HEK293T (cell line): ENCODE measurements around the gene RPH3AL.

Source experiments
- CTCF ChIA-PET: fragments of 350-600 bp; formaldehyde crosslinking; extraction: SDS; loops from one replicate; lab custom pipeline; 2021; ENCODE audit warnings: antibody characterized with exemption, inconsistent platforms; lab: Yijun Ruan, JAX
- POLR2A ChIA-PET: fragments of 350-600 bp; formaldehyde crosslinking; extraction: SDS; loops from one replicate; lab custom pipeline; 2020; ENCODE audit warnings: antibody characterized with exemption, inconsistent platforms; lab: Yijun Ruan, JAX
- DNase-seq: peaks from one replicate; pipeline ENCODE4 v3.0.0; 2012; ENCODE audit warnings: mixed read lengths; ENCODE audit errors: extremely low spot score
- ARNT ChIP-seq: fragments of 450-650 bp; IDR thresholded peaks from 2 replicates; pipeline ENCODE4 v1.6.1; 2017; ENCODE audit warnings: mild to moderate bottlenecking
- BHLHE40 ChIP-seq: fragments of 450-650 bp; IDR thresholded peaks from 2 replicates; pipeline ENCODE4 v1.6.1; 2016; ENCODE audit warnings: mild to moderate bottlenecking, moderate library complexity, borderline replicate concordance
- CTBP1 ChIP-seq: fragments of 450-650 bp; IDR thresholded peaks from 2 replicates; pipeline ENCODE4 v1.6.1; 2016; ENCODE audit warnings: borderline replicate concordance
- ELF4 ChIP-seq: fragments of 450-650 bp; IDR thresholded peaks from 2 replicates; pipeline ENCODE4 v1.6.1; 2017; ENCODE audit warnings: antibody characterized with exemption
- FOXA1 ChIP-seq: fragments of 450-650 bp; IDR thresholded peaks from 2 replicates; pipeline ENCODE4 v1.6.1; 2016; ENCODE audit warnings: mild to moderate bottlenecking
- FOXK2 ChIP-seq: fragments of 450-650 bp; IDR thresholded peaks from 2 replicates; pipeline ENCODE4 v1.6.1; 2016; ENCODE audit warnings: mild to moderate bottlenecking
- FOXM1 ChIP-seq: fragments of 450-650 bp; IDR thresholded peaks from 2 replicates; pipeline ENCODE4 v1.6.1; 2017; ENCODE audit warnings: mild to moderate bottlenecking, borderline replicate concordance
- HDGF ChIP-seq: fragments of 450-650 bp; IDR thresholded peaks from 2 replicates; pipeline ENCODE4 v1.6.1; 2017; ENCODE audit warnings: antibody characterized with exemption, borderline replicate concordance
- L3MBTL2 ChIP-seq: fragments of 450-650 bp; conservative IDR thresholded peaks from 2 replicates; pipeline ENCODE4 v1.6.1; 2016; ENCODE audit warnings: mild to moderate bottlenecking
- LEF1 ChIP-seq: fragments of 450-650 bp; IDR thresholded peaks from 2 replicates; pipeline ENCODE4 v1.6.1; 2017; ENCODE audit warnings: mild to moderate bottlenecking, borderline replicate concordance
- NFRKB ChIP-seq: fragments of 450-650 bp; IDR thresholded peaks from 2 replicates; pipeline ENCODE4 v1.6.1; 2016; ENCODE audit warnings: mild to moderate bottlenecking, moderate library complexity
- SP1 ChIP-seq: fragments of 450-650 bp; IDR thresholded peaks from 2 replicates; pipeline ENCODE4 v1.6.1; 2017
- SUZ12 ChIP-seq: fragments of 450-650 bp; IDR thresholded peaks from 2 replicates; pipeline ENCODE4 v1.6.1; 2016; ENCODE audit warnings: mild to moderate bottlenecking
- TARDBP ChIP-seq: fragments of 450-650 bp; IDR thresholded peaks from 2 replicates; pipeline ENCODE4 v1.6.1; 2016
- ZNF384 ChIP-seq: fragments of 450-650 bp; IDR thresholded peaks from 2 replicates; pipeline ENCODE4 v1.6.1; 2016
- TF ChIP-seq, protein P1 (sequence below): fragments of 450-650 bp; IDR thresholded peaks from 2 replicates; pipeline ENCODE4 v1.6.1; 2016

Gene RPH3AL

DNA sequence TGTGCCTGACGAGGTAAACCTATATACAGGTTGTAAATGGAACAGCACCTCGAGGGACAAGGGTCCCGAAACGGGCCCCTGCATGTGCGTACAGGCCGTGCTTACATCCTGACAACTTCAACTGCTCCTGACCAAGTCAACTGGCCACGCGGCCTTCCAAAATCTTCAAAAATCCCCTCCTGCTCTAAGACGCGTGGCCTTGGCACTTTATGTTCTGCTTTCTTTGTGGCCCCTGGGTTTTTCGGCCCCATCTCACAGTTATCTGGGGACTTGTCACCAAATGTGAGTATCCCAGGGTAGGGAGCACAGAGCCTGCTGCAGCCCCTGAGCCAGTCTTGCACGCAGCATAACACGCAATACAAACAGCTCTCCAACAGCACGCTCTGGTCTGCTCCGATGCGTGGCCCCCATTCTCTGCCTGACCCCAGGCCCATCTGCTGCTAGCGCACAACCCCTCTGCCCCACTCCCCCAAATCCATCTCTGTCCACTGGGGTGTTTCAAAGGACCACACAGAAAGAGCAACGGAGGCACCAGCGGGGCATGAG lies 659 bp downstream of the RPH3AL start:
- CTCF ChIA-PET: no interaction called here
- TF ChIP-seq FOXK2: no peak
- TF ChIP-seq NFRKB: no peak
- no peak for TF ChIP-seq BHLHE40
- TF ChIP-seq SUZ12: no peak
- no peak for TF ChIP-seq FOXA1
- no peak for TF ChIP-seq SP1
- TF ChIP-seq HDGF: no peak
- TF ChIP-seq, protein P1, sequence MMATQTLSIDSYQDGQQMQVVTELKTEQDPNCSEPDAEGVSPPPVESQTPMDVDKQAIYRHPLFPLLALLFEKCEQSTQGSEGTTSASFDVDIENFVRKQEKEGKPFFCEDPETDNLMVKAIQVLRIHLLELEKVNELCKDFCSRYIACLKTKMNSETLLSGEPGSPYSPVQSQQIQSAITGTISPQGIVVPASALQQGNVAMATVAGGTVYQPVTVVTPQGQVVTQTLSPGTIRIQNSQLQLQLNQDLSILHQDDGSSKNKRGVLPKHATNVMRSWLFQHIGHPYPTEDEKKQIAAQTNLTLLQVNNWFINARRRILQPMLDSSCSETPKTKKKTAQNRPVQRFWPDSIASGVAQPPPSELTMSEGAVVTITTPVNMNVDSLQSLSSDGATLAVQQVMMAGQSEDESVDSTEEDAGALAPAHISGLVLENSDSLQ: no peak
- no peak for TF ChIP-seq ELF4
- no peak for TF ChIP-seq LEF1
- TF ChIP-seq ZNF384: no peak
- TF ChIP-seq TARDBP: no peak
- TF ChIP-seq FOXM1: no peak
- no peak for TF ChIP-seq ARNT
- TF ChIP-seq L3MBTL2: no peak
- no peak for TF ChIP-seq CTBP1
- no peak for DNase-seq
- POLR2A ChIA-PET: no interaction called here

DNA sequence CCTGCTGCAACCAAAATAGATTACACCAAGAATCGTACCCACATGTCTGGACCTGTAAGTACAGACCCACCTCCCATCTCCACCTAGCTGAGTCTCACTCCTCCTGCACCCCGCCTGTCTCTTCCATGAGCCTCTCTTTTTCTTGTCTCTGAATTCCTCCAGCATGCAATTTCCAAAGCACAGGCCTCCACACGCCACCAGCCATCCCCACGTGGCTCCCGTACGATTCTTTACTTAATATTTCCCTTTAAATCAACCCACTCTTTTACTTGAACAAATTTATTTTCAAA lies 1.2 kb downstream of the RPH3AL start:
- POLR2A ChIA-PET: no interaction called here
- no peak for DNase-seq
- TF ChIP-seq FOXK2 (no peak), ELF4 (no peak), CTBP1 (no peak), TARDBP (no peak), L3MBTL2 (no peak), BHLHE40 (no peak), ZNF384 (no peak), FOXA1 (no peak), LEF1 (no peak), SUZ12 (no peak), FOXM1 (no peak), HDGF (no peak), SP1 (no peak)
- CTCF ChIA-PET: no interaction called here

DNA sequence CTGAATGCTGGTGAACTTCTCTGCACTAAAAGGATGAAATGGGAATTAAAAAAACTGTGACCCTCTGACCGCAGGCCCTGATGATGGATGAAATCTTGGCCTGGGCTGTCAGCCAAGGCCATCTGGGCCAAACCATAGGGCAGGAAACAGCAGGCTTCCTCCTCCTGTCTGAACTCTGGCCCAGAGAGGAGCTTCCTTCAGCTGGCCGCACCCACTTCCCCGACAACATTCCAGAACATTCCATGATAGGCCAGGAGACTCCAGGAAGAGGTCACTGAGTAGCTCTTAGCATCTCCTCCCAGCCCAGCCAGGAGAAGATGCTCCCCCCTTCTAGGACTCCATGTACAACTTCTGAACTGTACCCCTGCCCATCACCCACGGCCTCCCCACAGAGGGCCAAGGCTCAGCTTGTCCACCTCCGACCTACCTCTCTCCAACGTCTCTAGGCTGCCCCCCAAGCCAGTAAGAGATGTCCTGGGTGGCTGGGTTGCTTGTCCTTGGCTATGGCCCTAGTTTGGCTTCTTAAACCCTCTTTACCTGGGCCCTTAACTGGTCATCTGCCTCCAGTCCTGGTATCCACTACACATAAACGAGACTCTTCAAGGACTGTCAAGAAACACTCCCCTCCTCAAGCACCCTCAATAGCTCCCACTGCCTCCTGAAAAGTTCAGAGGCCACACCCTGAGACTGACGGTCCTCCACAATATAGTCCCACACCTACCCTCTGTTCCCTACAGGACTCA lies 1.7 kb downstream of the RPH3AL start:
- TF ChIP-seq L3MBTL2: no peak
- TF ChIP-seq SP1: no peak
- no peak for TF ChIP-seq ELF4
- no peak for TF ChIP-seq SUZ12
- TF ChIP-seq FOXA1: no peak
- TF ChIP-seq, protein P1: no peak
- no peak for TF ChIP-seq LEF1
- TF ChIP-seq FOXK2: no peak
- TF ChIP-seq NFRKB: no peak
- no peak for TF ChIP-seq CTBP1
- CTCF ChIA-PET: no interaction called here
- no peak for DNase-seq
- POLR2A ChIA-PET: no interaction called here

DNA sequence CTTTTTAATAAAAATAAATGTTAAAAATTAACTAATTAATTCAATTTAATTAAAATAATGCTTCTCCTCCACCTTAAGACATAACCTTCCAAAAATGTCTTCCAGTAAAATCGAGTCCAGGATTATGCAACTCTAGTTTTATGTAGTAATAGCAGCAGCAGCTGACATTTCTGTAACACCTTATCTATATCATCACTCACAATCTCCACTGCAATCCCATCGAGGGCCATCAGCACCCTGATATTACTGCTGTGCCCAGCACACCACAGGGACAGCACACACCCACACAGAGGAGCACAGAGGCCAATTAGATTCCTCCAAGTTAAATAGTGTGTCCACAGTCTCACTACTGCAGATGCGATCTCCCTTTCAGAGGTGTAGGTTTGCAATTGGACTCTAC lies 2.9 kb downstream of the RPH3AL start:
- POLR2A ChIA-PET: no interaction called here
- DNase-seq: no peak
- CTCF ChIA-PET: no interaction called here
- TF ChIP-seq SUZ12 (no peak), L3MBTL2 (no peak)

DNA sequence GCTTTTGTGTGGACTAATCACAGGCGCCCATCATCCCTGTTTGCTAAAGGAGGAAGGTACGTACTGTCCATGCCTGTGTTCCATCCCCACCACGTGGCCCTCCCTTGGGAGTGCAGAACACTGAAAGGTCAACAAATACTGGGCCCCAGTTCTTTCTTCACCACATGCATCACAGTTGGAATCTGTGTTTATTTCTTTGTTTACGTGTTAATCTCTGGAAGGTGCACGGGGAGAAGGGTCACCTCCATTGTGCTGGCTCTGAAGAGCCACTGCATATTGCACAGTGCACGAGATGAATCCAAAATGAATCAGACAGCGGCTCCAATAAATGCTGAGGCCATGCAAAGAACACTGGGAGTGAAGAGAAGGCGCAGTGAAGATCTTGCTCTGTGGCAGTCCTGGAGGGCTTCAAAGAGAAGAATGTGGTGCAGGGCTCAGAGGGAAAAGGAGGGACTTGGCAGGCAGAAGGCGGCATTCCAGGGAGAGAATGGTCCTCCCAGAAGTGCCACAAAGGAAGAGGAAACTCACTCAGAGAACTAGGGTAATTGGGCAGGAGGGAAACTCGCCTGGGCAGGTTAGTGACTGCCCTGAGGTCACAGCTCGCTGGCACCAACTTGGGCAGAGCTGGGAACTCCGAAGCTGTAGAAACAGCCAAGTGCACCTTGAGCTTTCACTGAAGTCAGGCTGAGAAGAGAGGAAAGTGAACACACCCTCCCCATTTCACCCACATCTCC lies 3.7 kb downstream of the RPH3AL start:
- POLR2A ChIA-PET: no interaction called here
- CTCF ChIA-PET: no interaction called here
- TF ChIP-seq FOXK2 (no peak), SP1 (no peak), CTBP1 (no peak), BHLHE40 (no peak), LEF1 (no peak), FOXM1 (no peak), HDGF (no peak), ARNT (no peak), ZNF384 (no peak), TARDBP (no peak)
- TF ChIP-seq, protein P1: no peak

DNA sequence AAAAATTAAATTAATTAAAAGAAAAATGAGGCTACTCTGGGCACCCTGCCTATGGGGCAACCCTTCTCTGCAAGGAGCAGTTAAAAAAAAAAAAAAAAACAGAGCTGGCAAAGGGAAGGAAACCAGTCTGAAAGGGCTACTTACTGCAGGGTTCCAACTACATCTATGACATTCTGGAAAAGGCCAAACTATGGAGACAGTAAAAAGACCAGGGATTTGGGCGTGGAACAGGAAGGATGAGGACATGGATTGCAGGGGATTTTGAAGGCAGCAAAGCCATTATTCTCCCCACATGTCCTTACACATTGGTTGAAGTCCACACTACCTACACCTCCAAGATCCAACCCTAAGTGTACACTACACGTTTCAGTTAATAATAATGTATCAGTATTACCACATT lies 4.6 kb downstream of the RPH3AL start:
- TF ChIP-seq BHLHE40: no peak
- TF ChIP-seq, protein P1: no peak
- no peak for TF ChIP-seq ARNT
- no peak for DNase-seq
- ChIA-PET CTCF (no interaction called here), POLR2A (no interaction called here)

More for the DNA sequence above, 3.7 kb downstream of the RPH3AL start:
- no peak for DNase-seq
